DOHH2 (cell line): Measurements from ENCODE around the gene PSPN.

Experiments used
- H3F3A ChIP-seq: fragments of 200-600 bp; sonication (generic), shearing (Covaris generic); 2 replicates; pipeline ENCODE4 v1.6.0; 2016; ENCODE audit warnings: antibody characterized with exemption, mild to moderate bottlenecking; ENCODE audit not compliant: control insufficient read depth, insufficient read depth
- H3K27ac ChIP-seq: fragments of 200-600 bp; sonication (generic); 2 replicates; pipeline ENCODE4 v1.5.1; 2014; ENCODE audit warnings: low read depth, mild to moderate bottlenecking, low read length, moderate library complexity
- H3K27me3 ChIP-seq: fragments of 200-600 bp; sonication (generic); 2 replicates; pipeline ENCODE4 v1.6.1; 2014; ENCODE audit warnings: mild to moderate bottlenecking, low read length, mixed read lengths; ENCODE audit not compliant: control insufficient read depth
- H3K36me3 ChIP-seq: fragments of 200-600 bp; sonication (generic); 2 replicates; pipeline ENCODE4 v1.6.1; 2014; ENCODE audit warnings: mild to moderate bottlenecking, low read length, moderate library complexity, mixed read lengths; ENCODE audit not compliant: control insufficient read depth
- H3K4me1 ChIP-seq: fragments of 200-600 bp; sonication (generic); 2 replicates; pipeline ENCODE4 v1.6.1; 2014; ENCODE audit warnings: mild to moderate bottlenecking, low read length, mixed read lengths; ENCODE audit not compliant: control insufficient read depth
- H3K4me2 ChIP-seq: fragments of 200-600 bp; sonication (generic); 2 replicates; pipeline ENCODE4 v1.6.0; 2014; ENCODE audit warnings: mild to moderate bottlenecking, low read length, moderate library complexity
- H3K4me3 ChIP-seq: fragments of 200-600 bp; sonication (generic); 2 replicates; pipeline ENCODE4 v1.5.1; 2014; ENCODE audit warnings: mild to moderate bottlenecking, low read length, mixed read lengths
- H3K79me2 ChIP-seq: fragments of 200-600 bp; sonication (generic); 2 replicates; pipeline ENCODE4 v1.6.1; 2014; ENCODE audit warnings: mild to moderate bottlenecking, low read length, mixed read lengths; ENCODE audit not compliant: control insufficient read depth
- H3K9me2 ChIP-seq: fragments of 200-600 bp; sonication (generic); replicated peaks from 2 replicates; pipeline ENCODE4 v1.6.1; 2014; ENCODE audit warnings: mild to moderate bottlenecking, low read length, mixed read lengths; ENCODE audit not compliant: control insufficient read depth
- H3K9me3 ChIP-seq: fragments of 200-600 bp; sonication (generic); 2 replicates; pipeline ENCODE4 v1.6.1; 2014; ENCODE audit warnings: antibody characterized with exemption, low read length, mixed read lengths; ENCODE audit not compliant: control insufficient read depth, insufficient read depth
- H4K20me1 ChIP-seq: fragments of 200-600 bp; sonication (generic); 2 replicates; pipeline ENCODE4 v1.6.0; 2014; ENCODE audit warnings: low read depth, mild to moderate bottlenecking, antibody characterized with exemption, low read length, moderate library complexity; ENCODE audit not compliant: control insufficient read depth, insufficient read depth
- EZH2phosphoT487 ChIP-seq: fragments of 200-600 bp; sonication (generic); IDR thresholded peaks from 2 replicates; pipeline ENCODE4 v1.6.1; 2017; ENCODE audit warnings: borderline replicate concordance, mild to moderate bottlenecking, antibody characterized with exemption, low read length, moderate library complexity, mixed read lengths
- TF ChIP-seq, protein P1 (sequence below): fragments of 200-600 bp; sonication (generic); IDR thresholded peaks from one replicate; pipeline ENCODE4 v1.5.1; 2014; ENCODE audit warnings: antibody characterized with exemption, mild to moderate bottlenecking, low read depth, low read length; ENCODE audit not compliant: poor library complexity, severe bottlenecking

PSPN gene

DNA sequence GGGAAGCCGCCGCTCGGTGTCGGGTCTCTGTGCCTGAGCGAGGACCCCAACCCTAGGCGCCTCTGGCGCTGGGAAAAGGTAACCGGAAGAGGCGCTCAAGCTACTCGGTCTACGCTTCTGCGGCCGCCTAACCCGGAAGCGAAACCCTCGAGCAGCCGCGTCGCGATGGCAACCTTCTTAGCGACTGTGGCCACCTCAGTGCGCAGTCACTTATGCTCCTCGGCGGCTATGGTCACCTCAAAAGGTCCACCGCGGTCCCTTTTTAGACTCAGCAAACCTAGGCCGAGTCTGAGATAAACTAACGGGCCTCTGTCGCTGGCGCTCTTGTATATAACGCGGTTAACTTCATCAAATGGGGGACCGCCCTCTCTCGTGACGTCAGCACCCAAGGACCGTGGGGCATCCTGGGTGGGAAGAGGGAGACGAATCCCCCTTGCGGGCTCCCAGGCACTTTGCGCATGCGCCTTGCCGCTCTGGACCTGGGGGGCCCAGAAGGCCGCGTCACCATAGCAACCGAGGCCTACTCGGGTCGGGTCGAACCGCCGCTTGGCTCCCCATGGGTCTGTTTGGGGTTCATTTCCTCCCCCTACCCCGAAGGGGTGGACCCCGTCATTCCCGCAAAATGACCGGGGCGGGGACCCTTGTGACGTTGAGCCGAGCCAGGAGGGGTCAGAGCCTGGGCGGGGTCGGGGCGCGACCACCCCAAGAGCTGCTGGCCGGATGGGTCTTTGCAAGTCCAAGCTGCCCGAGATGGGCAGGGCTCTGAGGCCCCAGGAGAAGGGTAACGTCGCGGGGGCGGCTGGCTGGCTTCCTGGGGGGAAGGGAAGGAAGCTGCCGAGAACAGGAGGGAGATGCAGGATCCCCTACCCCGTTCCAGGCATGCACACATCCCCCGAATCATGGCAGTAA, 17.6 kb upstream of the PSPN start, which contains the start of gene GTF2F1:
TSS of gene GTF2F1 (minus strand) at position 91 of the 909 bp plus-strand sequence. CDS start 169 bp downstream, outside the sequence.
- Histone ChIP-seq H3K27ac (peak within 1 kb of the TSS; percentile 49), H3K4me3 (peak within 1 kb of the TSS; percentile 90)
- TF ChIP-seq, protein P1, sequence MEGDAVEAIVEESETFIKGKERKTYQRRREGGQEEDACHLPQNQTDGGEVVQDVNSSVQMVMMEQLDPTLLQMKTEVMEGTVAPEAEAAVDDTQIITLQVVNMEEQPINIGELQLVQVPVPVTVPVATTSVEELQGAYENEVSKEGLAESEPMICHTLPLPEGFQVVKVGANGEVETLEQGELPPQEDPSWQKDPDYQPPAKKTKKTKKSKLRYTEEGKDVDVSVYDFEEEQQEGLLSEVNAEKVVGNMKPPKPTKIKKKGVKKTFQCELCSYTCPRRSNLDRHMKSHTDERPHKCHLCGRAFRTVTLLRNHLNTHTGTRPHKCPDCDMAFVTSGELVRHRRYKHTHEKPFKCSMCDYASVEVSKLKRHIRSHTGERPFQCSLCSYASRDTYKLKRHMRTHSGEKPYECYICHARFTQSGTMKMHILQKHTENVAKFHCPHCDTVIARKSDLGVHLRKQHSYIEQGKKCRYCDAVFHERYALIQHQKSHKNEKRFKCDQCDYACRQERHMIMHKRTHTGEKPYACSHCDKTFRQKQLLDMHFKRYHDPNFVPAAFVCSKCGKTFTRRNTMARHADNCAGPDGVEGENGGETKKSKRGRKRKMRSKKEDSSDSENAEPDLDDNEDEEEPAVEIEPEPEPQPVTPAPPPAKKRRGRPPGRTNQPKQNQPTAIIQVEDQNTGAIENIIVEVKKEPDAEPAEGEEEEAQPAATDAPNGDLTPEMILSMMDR, result no peak
- TF ChIP-seq EZH2phosphoT487, result no peak

DNA sequence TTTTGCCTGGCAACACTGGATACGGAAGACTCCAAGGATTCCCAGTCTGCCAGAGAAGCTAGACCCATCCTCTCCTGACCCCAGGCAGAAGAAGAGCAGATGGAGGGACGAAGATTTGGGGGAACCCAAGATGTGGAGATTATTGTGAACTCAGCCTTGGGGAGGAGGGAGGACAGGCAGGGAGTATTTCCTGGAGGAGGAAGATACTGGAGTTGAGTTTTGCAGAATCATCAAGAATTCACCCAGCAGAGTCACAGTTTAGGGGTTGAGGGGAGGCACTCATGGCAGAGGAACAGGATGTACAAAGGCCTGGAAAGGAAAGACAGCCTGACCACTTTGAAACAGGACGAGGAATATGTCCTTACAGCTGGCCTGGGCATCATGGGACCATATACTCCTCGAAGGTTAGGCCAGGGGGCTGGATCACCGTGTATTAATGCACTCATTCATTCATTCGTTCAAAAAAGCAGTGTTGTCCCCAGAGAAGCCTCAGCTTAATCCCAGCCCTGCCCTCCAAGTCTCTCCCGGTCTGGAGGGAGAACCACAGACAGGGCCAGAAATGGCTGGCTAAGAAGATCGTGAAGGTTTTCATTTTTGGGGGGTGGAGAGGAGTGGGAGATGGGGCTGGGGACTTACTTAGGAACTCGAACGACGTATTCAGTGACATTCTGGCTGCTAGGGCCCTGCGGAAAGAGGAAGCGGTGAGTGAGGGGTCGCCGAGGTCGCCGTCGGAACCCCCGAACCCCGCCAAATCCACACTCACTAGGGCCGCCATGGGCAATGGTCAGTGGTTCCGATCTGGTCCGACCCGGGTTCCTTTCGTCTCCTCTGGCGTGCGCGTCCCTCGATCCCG, 16.7 kb upstream of the PSPN start:
- no peaks in the 10 kb centered on the region for H3K9me3 ChIP-seq
- peaks cover 42% of the 10 kb centered on the region for H3K36me3 ChIP-seq
- peak overlapping the region; percentile 90 for H3K4me3 ChIP-seq
- peak overlapping the region; percentile 49 for H3K27ac ChIP-seq
- peak overlapping the region; percentile 92 for H3K4me2 ChIP-seq
- H3K27me3 ChIP-seq, result no peaks in the 10 kb centered on the region
- no peaks in the 10 kb centered on the region for H3F3A ChIP-seq
- no peaks in the 10 kb centered on the region for H3K9me2 ChIP-seq
- peaks cover 18% of the 10 kb centered on the region for H3K4me1 ChIP-seq
- H4K20me1 ChIP-seq, result no peaks in the 10 kb centered on the region
- peaks cover 25% of the 10 kb centered on the region for H3K79me2 ChIP-seq
- TF ChIP-seq EZH2phosphoT487, result no peak
- TF ChIP-seq, protein P1, result no peak

More for the DNA sequence above, 17.6 kb upstream of the PSPN start, which contains the start of gene GTF2F1:
- H3K27me3 ChIP-seq, result no peaks in the 10 kb centered on the region
- no peaks in the 10 kb centered on the region for H4K20me1 ChIP-seq
- no peaks in the 10 kb centered on the region for H3F3A ChIP-seq
- H3K4me1 ChIP-seq, result peaks cover 18% of the 10 kb centered on the region
- H3K79me2 ChIP-seq, result peaks cover 25% of the 10 kb centered on the region
- no peaks in the 10 kb centered on the region for H3K9me2 ChIP-seq
- H3K9me3 ChIP-seq, result no peaks in the 10 kb centered on the region
- H3K4me2 ChIP-seq, result peak within 1 kb of the TSS; percentile 92
- peaks cover 34% of the 10 kb centered on the region for H3K36me3 ChIP-seq

DNA sequence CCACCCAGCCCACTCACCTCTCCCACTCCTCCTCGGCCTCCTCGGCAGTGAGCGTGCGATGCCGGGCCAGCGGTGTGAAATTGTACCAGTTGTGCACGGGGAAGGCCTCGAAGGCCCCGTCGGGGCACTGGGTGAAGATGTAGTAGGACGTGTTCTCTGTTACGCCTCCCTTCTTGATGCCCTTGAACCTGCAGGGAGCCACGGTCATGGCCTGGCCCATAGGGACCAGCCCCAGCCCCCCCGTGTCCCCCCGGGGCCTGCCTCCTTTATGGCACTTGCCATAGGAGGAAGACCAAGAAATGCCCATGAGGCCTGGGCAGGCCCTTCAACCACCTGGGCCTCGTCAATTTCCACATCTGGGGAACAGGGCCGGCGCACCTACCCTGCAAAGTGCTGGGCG, 11.6 kb upstream of the PSPN start:
- no peak overlapping the region for H3K4me3 ChIP-seq
- no peak overlapping the region for H3K27ac ChIP-seq
- H3K9me2 ChIP-seq, result no peaks in the 10 kb centered on the region
- H3K4me1 ChIP-seq, result peaks cover 10% of the 10 kb centered on the region
- no peaks in the 10 kb centered on the region for H4K20me1 ChIP-seq
- no peaks in the 10 kb centered on the region for H3K27me3 ChIP-seq
- peaks cover 62% of the 10 kb centered on the region for H3K36me3 ChIP-seq
- no peaks in the 10 kb centered on the region for H3F3A ChIP-seq
- TF ChIP-seq, protein P1, result no peak
- TF ChIP-seq EZH2phosphoT487, result no peak
- H3K9me3 ChIP-seq, result no peaks in the 10 kb centered on the region
- no peak overlapping the region for H3K4me2 ChIP-seq
- H3K79me2 ChIP-seq, result peaks cover 16% of the 10 kb centered on the region
